Stomach smooth muscle (tissue), 2 donors: ENCODE results near the gene GATA5.
"Not testable (repeated sequence)": the region's sequence is repeated elsewhere in the genome, so short reads cannot be mapped to it uniquely, and the experiment has no call there.

Experiments used
- H3K27ac ChIP-seq: one replicate; pipeline ENCODE4 v1.7.0; 2013; ENCODE audit warnings: mild to moderate bottlenecking, low read length, inconsistent platforms
- H3K27me3 ChIP-seq, 2 donors: one replicate each; pipeline ENCODE4 v1.7.0; 2013; ENCODE audit warnings: low read length in 2 of 2; ENCODE audit not compliant: insufficient read depth in 2 of 2, control insufficient read depth in 1 of 2
- H3K36me3 ChIP-seq, 2 donors: one replicate each; pipeline ENCODE4 v1.7.0; 2013; ENCODE audit warnings: low read length in 2 of 2; ENCODE audit not compliant: control insufficient read depth in 2 of 2, insufficient read depth in 2 of 2
- H3K4me1 ChIP-seq: one replicate; pipeline ENCODE4 v1.7.0; 2013; ENCODE audit warnings: low read length; ENCODE audit not compliant: control insufficient read depth, insufficient read depth
- H3K4me3 ChIP-seq, 2 donors: one replicate each; pipeline ENCODE4 v1.7.0; 2013; ENCODE audit warnings: low read length in 2 of 2
- H3K9ac ChIP-seq, 2 donors: one replicate each; pipeline ENCODE4 v1.7.0; 2013; ENCODE audit warnings: low read length in 2 of 2, mild to moderate bottlenecking in 1 of 2
- H3K9me3 ChIP-seq, 2 donors: one replicate each; pipeline ENCODE4 v1.7.0; 2013; ENCODE audit warnings: low read length in 2 of 2; ENCODE audit not compliant: control insufficient read depth in 2 of 2
- donor health status: healthy.
- donor health status: Pancreatic carcinoma.

The GATA5 gene

DNA sequence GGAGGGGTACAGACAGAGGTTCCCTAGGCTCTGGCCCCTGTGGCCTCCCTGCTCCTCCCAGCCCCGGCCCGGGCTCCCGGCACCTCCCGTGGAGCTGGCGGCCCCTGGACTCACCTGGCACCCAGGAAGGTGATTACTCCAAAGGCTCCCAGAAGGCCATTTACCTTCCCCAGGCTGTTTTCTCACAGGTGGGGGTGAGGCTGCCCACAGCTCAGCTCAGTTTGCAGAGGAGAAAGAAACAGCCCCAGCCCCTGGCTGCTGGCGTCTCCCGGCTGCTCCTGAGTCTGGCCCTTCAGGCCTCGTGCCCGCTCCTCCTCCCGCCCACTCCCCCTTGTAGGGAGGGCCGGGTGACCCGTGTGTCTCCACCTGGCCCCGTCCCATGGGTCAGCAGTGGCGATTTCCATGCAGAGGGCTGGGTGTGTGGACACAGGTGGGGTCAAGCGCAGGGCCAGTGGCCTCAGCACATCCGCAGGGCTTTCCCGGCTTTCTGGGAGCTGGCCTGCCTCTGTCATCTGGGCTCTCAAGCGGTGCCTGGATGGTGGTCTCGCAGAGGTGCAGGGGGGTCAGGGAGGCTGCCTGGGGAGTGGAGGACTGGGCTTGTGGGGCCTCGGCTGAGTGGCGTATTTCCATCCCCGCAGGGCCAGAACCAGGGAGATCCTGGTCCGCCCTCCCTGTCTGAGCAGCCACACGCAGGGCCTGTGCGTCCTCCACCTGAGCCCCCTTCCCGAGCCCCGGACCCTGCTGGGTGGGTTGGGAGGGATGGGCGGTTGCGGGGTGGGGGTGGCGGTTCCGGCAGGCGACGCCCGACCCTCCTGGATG lies 20.2 kb upstream of the GATA5 start:
- Histone ChIP-seq H3K9me3 (no peaks in the 10 kb centered on the region), H3K4me3 (no peak overlapping the region), H3K27ac (no peak overlapping the region), H3K36me3 (no peaks in the 10 kb centered on the region), H3K4me1 (peaks cover 27% of the 10 kb centered on the region), H3K9ac (no peak overlapping the region), H3K27me3 (peaks cover 3 to 5% of the 10 kb centered on the region in 2 donors)

- Histone ChIP-seq H3K27ac (no peak overlapping the region), H3K36me3 (no peaks in the 10 kb centered on the region), H3K9me3 (no peaks in the 10 kb centered on the region), H3K4me3 (no peak overlapping the region), H3K4me1 (peaks cover 22% of the 10 kb centered on the region), H3K27me3 (peaks cover 3 to 5% of the 10 kb centered on the region in 2 donors), H3K9ac (no peak overlapping the region)
Observed at GRCh38 chr20:62494980-62495748, 19.4 kb upstream of the GATA5 start.

GRCh38 chr20:62494537-62494936 lies 18.7 kb upstream of the GATA5 start:
- H3K4me3 ChIP-seq = no peak overlapping the region
- H3K9me3 ChIP-seq = no peaks in the 10 kb centered on the region
- H3K27me3 ChIP-seq = peaks cover 3 to 5% of the 10 kb centered on the region in 2 donors
- peaks cover 19% of the 10 kb centered on the region for H3K4me1 ChIP-seq
- H3K27ac ChIP-seq = no peak overlapping the region
- H3K9ac ChIP-seq = no peak overlapping the region
- no peaks in the 10 kb centered on the region for H3K36me3 ChIP-seq

GRCh38 chr20:62493886-62494285 lies 18.1 kb upstream of the GATA5 start:
- Histone ChIP-seq H3K36me3 (no peaks in the 10 kb centered on the region), H3K4me3 (no peak overlapping the region), H3K27me3 (peaks cover 3 to 5% of the 10 kb centered on the region in 2 donors), H3K27ac (no peak overlapping the region), H3K4me1 (peaks cover 19% of the 10 kb centered on the region), H3K9me3 (no peaks in the 10 kb centered on the region), H3K9ac (no peak overlapping the region)

DNA sequence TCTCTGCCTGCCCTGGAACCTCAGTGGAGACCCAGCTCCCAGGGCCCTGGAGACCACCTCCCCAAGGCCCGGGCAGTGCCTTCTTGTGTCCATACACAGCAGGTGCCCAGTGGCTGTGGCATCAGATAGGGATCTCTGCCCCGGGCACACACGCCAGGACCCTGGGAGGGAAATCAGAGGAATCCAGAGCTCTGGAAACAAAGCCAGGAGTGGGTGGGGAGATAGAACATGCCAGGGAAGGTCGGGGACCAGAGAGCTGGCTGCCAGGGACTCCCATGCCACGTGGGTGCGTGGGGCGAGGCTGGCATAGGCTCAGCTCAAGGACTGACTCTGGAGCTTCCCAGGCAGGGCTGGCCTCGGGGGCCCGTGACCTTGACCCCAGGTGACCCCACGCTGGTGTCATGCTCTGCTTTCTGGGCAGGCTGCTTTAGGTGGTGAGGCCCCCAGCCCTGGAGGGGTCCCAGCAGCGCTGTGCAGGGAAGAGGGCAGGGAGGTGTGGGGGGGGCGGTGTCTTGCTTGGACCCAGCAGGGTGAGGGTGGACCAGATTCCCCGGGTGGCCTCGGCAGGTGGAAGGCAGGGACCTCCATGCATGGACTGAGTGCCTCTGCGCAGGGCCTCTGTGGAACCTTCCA lies 17.6 kb upstream of the GATA5 start:
- H3K27me3 ChIP-seq = peaks cover 5 to 6% of the 10 kb centered on the region in 2 donors
- H3K4me1 ChIP-seq = peaks cover 19% of the 10 kb centered on the region
- no peaks in the 10 kb centered on the region for H3K36me3 ChIP-seq
- H3K9ac ChIP-seq = no peak overlapping the region
- H3K27ac ChIP-seq = no peak overlapping the region
- H3K4me3 ChIP-seq = no peak overlapping the region
- H3K9me3 ChIP-seq = no peaks in the 10 kb centered on the region

DNA sequence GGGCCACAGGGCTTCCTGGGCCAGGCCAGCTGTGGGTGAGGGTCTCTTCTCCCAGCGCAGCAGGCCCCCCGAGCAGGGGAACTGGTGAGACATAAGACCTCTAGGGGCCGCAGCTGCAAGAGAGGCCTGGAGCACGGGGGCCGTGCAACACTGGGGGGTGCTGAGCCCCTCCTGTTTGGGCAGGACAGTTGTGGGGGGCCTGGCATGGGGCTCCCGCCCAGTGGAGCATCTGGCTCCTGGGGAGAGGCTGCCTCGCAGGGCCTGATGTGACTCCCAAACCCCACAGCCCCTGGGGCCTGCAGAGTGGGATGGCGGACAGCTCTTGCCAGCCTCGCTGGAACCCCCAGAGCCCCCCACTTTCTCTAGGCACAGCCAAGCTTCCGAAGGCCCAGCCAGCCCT lies 16.9 kb upstream of the GATA5 start:
- no peaks in the 10 kb centered on the region for H3K9me3 ChIP-seq
- peaks cover 5 to 11% of the 10 kb centered on the region in 2 donors for H3K27me3 ChIP-seq
- H3K9ac ChIP-seq = no peak overlapping the region
- H3K4me3 ChIP-seq = no peak overlapping the region
- no peak overlapping the region for H3K27ac ChIP-seq
- H3K36me3 ChIP-seq = no peaks in the 10 kb centered on the region
- peaks cover 19% of the 10 kb centered on the region for H3K4me1 ChIP-seq

DNA sequence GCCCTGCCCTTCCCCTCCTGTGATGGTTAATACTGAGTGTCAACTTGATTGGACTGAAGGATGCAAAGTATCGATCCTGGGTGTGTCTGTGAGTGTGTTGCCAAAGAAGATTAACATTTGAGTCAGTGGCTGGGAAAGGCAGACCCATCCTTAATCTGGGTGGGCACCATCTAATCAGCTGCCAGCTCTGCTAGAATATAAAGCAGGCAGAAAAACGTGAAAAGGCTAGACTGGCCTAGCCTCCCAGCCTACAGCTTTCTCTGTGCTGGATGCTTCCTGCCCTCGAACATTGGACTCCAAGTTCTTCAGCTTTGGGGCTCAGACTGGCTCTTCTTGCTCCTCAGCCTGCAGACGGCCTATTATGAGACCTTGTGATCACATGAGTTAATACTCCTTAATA lies 15.0 kb upstream of the GATA5 start:
- H3K9me3 ChIP-seq, H3K36me3 ChIP-seq, H3K27ac ChIP-seq, H3K9ac ChIP-seq, H3K4me3 ChIP-seq: not testable (repeated sequence)
- Histone ChIP-seq H3K4me1 (peaks cover 16% of the 10 kb centered on the region), H3K27me3 (peaks cover 7 to 15% of the 10 kb centered on the region in 2 donors)

- H3K9me3 ChIP-seq = no peaks in the 10 kb centered on the region
- H3K4me1 ChIP-seq = peaks cover 9% of the 10 kb centered on the region
- no peak overlapping the region for H3K27ac ChIP-seq
- no peak overlapping the region for H3K4me3 ChIP-seq
- no peak overlapping the region for H3K9ac ChIP-seq
- no peaks in the 10 kb centered on the region for H3K36me3 ChIP-seq
- peaks cover 9 to 24% of the 10 kb centered on the region in 2 donors for H3K27me3 ChIP-seq
Observed at GRCh38 chr20:62489932-62490263, 14.1 kb upstream of the GATA5 start.

DNA sequence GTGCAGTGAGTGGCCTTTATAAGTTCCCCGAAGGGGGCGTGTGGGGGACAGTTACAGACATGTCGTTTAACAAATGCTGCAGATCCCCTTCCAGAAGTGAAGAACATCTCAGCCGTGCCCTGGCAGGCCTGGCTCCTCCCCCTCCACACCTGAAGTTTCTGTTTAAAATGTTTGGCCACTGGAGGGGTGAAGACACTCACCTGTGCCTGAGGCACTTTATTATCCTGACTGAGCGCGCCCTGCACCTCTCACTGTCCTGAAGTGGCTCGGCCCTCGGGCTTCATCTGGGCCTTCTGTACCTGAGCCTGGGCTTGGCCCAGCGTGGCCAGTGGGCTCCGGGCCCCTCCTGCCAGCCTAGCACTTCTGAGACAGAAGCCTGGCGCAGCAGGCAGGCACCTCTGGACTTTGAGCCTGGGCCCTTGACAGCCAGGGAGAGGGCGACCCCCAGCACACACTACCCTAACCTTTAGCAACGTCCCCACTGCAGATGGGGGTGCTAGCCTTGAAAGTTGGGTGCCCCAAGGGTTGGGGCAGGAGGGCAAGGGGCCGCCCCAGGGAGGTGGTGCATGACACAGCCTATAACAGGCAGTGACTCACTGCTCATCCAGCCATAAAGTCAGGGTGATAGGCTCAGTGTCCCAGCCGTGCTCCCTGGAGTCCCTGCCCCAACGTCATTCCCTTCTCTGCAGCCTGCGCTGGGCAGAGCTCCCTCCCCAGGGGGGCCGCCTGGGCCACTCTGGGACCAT lies 13.6 kb upstream of the GATA5 start:
- Histone ChIP-seq H3K4me1 (peaks cover 4% of the 10 kb centered on the region), H3K9me3 (no peaks in the 10 kb centered on the region), H3K27ac (no peak overlapping the region), H3K36me3 (no peaks in the 10 kb centered on the region), H3K9ac (no peak overlapping the region), H3K27me3 (peaks cover 12 to 29% of the 10 kb centered on the region in 2 donors), H3K4me3 (no peak overlapping the region)

GRCh38 chr20:62488470-62488869 lies 12.7 kb upstream of the GATA5 start:
- no peak overlapping the region for H3K9ac ChIP-seq
- H3K27me3 ChIP-seq = peaks cover 18 to 37% of the 10 kb centered on the region in 2 donors
- no peak overlapping the region for H3K27ac ChIP-seq
- H3K4me1 ChIP-seq = peaks cover 2% of the 10 kb centered on the region
- H3K9me3 ChIP-seq = no peaks in the 10 kb centered on the region
- no peak overlapping the region for H3K4me3 ChIP-seq
- no peaks in the 10 kb centered on the region for H3K36me3 ChIP-seq
